Activated T-helper 1 cell treated with anti-CD3 and anti-CD28 coated beads, Interleukin-12 subunit alpha, Interleukin-12 subunit beta, Interleukin-2, Interleukin-4 antibody, amounts not matched to agents 30 ng/mL and 10 ng/mL and 1 ng/mL, durations not matched to agents 14 hours and 24 hours and 36 hours (primary cell): Measurements from ENCODE around the gene TRMT2A. TPM values are rescaled to one million over a fixed set of nuclear protein-coding genes. Genes with fewer than 3 reads are reported as not detected.

Experiments
- DNase-seq: peaks from one replicate; pipeline ENCODE4 v3.0.0; 2021; ENCODE audit warnings: low spot score
- H3K27ac Mint-ChIP-seq: one replicate; pipeline ENCODE4 v1.8.0; 2021; ENCODE audit warnings: mild to moderate bottlenecking, mixed read lengths
- H3K27me3 Mint-ChIP-seq: one replicate; pipeline ENCODE4 v1.8.0; 2022; ENCODE audit warnings: mild to moderate bottlenecking, moderate library complexity, mixed read lengths; ENCODE audit not compliant: insufficient read depth
- H3K36me3 Mint-ChIP-seq: one replicate; pipeline ENCODE4 v1.8.0; 2021; ENCODE audit warnings: low read depth, mixed read lengths
- H3K4me1 Mint-ChIP-seq: one replicate; pipeline ENCODE4 v1.8.0; 2021; ENCODE audit warnings: low read depth, mixed read lengths
- H3K4me3 Mint-ChIP-seq: one replicate; pipeline ENCODE4 v1.8.0; 2021; ENCODE audit warnings: mild to moderate bottlenecking, moderate library complexity, mixed read lengths
- H3K9me3 Mint-ChIP-seq: one replicate; pipeline ENCODE4 v1.8.0; 2021; ENCODE audit warnings: mixed read lengths
- intact Hi-C: fragments of 100-400 bp; cut with micrococcal nuclease; formaldehyde crosslinking; loops from one replicate; pipeline ENCODE4 v1.15.1; 2024
- total RNA-seq: library from RNA; stranded (reverse); gene quantifications from 2 replicates; pipeline ENCODE4 v1.2.3, GENCODE V29; 2022

The TRMT2A gene
- total RNA-seq, 1 donor from 2014 or later = 142 TPM

- no peak for DNase-seq
- H3K27me3 Mint-ChIP-seq = no peaks in the 10 kb centered on the region
- peaks cover 24% of the 10 kb centered on the region for H3K36me3 Mint-ChIP-seq
- intact Hi-C loops = no loop called here
- H3K4me3 Mint-ChIP-seq = no peak overlapping the region
- peaks cover 6% of the 10 kb centered on the region for H3K4me1 Mint-ChIP-seq
- no peak overlapping the region for H3K27ac Mint-ChIP-seq
- H3K9me3 Mint-ChIP-seq = no peaks in the 10 kb centered on the region
Observed at GRCh38 chr22:20127869-20128618, 11.0 kb upstream of the TRMT2A start.

DNA sequence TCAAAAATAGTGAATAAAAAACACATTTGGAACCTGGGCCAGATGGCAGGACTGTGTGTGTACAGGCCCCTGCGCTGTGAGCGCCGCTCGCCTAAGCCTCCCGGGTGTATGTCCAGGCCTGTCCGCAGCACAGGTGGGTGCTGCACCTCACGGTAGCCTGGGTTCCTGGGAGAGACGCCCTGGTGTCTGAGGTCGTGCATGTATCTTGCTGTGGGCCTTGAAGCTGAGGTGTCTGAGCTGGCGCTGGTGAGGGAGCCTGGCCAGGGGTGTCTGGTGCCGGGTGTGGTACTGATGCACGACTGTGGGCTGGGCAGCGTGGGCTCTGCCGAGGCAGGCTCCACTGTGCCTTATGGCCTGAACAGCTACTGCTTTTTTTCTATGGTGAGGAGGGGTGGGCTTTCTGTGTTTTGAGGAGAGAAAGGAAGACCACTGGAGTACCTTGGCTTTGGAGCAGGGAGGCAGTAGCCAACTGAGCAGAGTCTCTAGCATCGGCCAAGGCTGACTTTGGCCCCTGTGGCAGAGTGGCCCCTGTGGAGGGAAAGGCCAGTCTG is 10.4 kb upstream of the TRMT2A start:
- H3K36me3 Mint-ChIP-seq = peaks cover 29% of the 10 kb centered on the region
- no peaks in the 10 kb centered on the region for H3K4me1 Mint-ChIP-seq
- H3K27ac Mint-ChIP-seq = no peak overlapping the region
- H3K9me3 Mint-ChIP-seq = no peaks in the 10 kb centered on the region
- H3K27me3 Mint-ChIP-seq = no peaks in the 10 kb centered on the region
- no peak for DNase-seq
- intact Hi-C loops = no loop called here
- no peak overlapping the region for H3K4me3 Mint-ChIP-seq

DNA sequence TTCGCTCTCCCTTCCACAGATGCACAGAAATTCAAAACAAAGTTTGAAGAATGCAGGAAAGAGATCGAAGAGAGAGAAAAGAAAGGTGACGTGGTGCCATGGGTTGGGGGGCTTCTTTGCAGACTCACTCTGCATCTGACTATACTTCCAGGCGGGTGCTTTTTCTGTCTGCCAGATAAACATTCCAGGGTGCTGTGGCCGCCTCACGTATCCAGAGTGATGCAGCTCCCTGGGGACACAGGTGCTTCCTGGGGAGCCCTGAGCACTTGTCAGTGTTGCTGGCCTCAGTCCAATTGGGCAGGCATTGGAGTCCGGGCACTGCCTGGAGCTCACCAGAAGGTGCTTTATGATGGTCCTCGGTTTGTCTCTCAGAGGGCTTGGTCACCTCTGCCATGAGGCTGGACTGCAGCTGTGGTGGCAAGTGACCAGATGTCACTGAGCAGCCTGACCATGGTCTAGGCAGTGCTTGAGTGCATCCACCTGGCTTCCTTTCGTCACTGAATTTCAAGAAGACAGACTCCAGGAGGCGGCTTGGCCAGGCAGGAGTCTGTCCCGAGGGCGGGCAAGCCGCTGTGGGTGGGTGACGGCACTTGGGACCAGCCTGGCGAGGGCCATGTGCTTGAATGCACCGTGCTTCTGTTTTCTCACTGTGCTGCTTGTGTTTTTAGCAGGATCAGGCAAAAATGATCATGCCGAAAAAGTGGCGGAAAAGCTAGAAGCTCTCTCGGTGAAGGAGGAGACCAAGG is 9.4 kb upstream of the TRMT2A start:
- DNase-seq = no peak
- no peaks in the 10 kb centered on the region for H3K4me1 Mint-ChIP-seq
- H3K27me3 Mint-ChIP-seq = no peaks in the 10 kb centered on the region
- no peak overlapping the region for H3K27ac Mint-ChIP-seq
- H3K4me3 Mint-ChIP-seq = no peak overlapping the region
- intact Hi-C loops = no loop called here
- no peaks in the 10 kb centered on the region for H3K9me3 Mint-ChIP-seq
- H3K36me3 Mint-ChIP-seq = peaks cover 34% of the 10 kb centered on the region

- H3K27ac Mint-ChIP-seq = no peak overlapping the region
- peaks cover 38% of the 10 kb centered on the region for H3K36me3 Mint-ChIP-seq
Observed at GRCh38 chr22:20125201-20126174, 8.5 kb upstream of the TRMT2A start.

GRCh38 chr22:20124083-20124787 is 7.2 kb upstream of the TRMT2A start:
- Mint-ChIP-seq H3K36me3 (peaks cover 48% of the 10 kb centered on the region), H3K9me3 (no peaks in the 10 kb centered on the region), H3K27me3 (no peaks in the 10 kb centered on the region), H3K27ac (no peak overlapping the region), H3K4me3 (no peak overlapping the region), H3K4me1 (peaks cover 8% of the 10 kb centered on the region)
- no peak for DNase-seq
- intact Hi-C loops = no loop called here

More at GRCh38 chr22:20125201-20126174, 8.5 kb upstream of the TRMT2A start:
- DNase-seq = no peak
- H3K9me3 Mint-ChIP-seq = no peaks in the 10 kb centered on the region
- H3K27me3 Mint-ChIP-seq = no peaks in the 10 kb centered on the region
- intact Hi-C loops = no loop called here
- no peak overlapping the region for H3K4me3 Mint-ChIP-seq
- no peaks in the 10 kb centered on the region for H3K4me1 Mint-ChIP-seq

DNA sequence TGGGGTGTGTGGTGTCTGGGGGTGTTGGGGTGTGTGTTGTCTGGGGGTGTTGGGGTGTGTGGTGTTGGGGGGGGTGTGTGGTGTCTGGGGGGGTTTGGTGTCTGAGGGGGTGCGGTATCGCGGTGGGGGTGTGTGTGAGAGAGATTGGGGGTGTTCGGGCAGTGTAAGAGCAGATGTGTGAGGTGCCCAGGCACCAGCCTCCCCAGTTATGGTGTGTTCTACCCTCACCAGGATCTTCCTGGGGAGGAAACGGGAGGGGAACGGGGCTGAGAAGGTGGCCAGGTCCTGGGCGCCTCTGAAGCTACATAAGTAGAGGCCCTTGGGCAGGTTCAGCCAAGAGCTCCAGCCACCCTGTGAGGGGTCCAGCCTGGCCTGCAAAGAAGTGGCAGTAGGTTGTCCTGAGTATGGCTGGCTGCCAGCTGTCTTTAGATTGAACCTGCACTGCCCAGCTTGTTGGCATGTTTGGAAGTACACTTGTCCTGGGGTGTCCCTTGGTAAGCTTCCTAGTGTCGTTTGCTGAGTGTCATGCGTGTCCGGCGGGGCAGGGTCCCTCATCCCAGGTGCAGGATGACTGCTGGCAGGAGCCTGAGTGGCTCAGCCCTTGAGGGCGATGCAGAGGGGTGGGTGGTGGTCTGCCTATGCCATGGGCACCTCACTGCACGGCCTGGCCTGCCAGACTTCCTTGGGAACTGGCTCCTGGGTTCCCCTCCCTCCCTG is 6.5 kb upstream of the TRMT2A start:
- Mint-ChIP-seq H3K4me3 (no peak overlapping the region), H3K27ac (no peak overlapping the region), H3K9me3 (no peaks in the 10 kb centered on the region), H3K27me3 (no peaks in the 10 kb centered on the region), H3K4me1 (peaks cover 15% of the 10 kb centered on the region), H3K36me3 (peaks cover 54% of the 10 kb centered on the region)
- intact Hi-C loops = no loop called here
- no peak for DNase-seq

GRCh38 chr22:20121856-20122415 is 4.9 kb upstream of the TRMT2A start:
- peaks cover 16% of the 10 kb centered on the region for H3K4me1 Mint-ChIP-seq
- intact Hi-C loops = no loop called here
- H3K4me3 Mint-ChIP-seq = peak overlapping the region; percentile 37
- H3K27me3 Mint-ChIP-seq = no peaks in the 10 kb centered on the region
- peaks cover 52% of the 10 kb centered on the region for H3K36me3 Mint-ChIP-seq
- no peak overlapping the region for H3K27ac Mint-ChIP-seq
- no peak for DNase-seq
- H3K9me3 Mint-ChIP-seq = no peaks in the 10 kb centered on the region

GRCh38 chr22:20118300-20119020 is 1.4 kb upstream of the TRMT2A start:
- intact Hi-C loops = loop anchor here (10.0 kb wide), 1 partner anchor 886 kb away; the partner anchor contains the start of gene THAP7
- Mint-ChIP-seq H3K36me3 (peaks cover 50% of the 10 kb centered on the region), H3K9me3 (no peaks in the 10 kb centered on the region), H3K4me3 (peak overlapping the region; percentile 97), H3K27ac (peak overlapping the region; percentile 86), H3K27me3 (peaks cover 3% of the 10 kb centered on the region), H3K4me1 (peaks cover 26% of the 10 kb centered on the region)
- no peak for DNase-seq

GRCh38 chr22:20117633-20118299 is 740 bp upstream of the TRMT2A start:
- Mint-ChIP-seq H3K9me3 (no peaks in the 10 kb centered on the region), H3K4me3 (peak overlapping the region; percentile 97), H3K27ac (peak overlapping the region; percentile 86), H3K27me3 (peaks cover 3% of the 10 kb centered on the region), H3K36me3 (peaks cover 47% of the 10 kb centered on the region), H3K4me1 (peaks cover 26% of the 10 kb centered on the region)
- DNase-seq = peak; percentile 61
- intact Hi-C loops = loop anchor here (1.0 to 10.0 kb wide), 6 partner anchors 14 to 887 kb away; partner anchors contain the start of genes ARVCF, DGCR6L, DGCR8 and THAP7

DNA sequence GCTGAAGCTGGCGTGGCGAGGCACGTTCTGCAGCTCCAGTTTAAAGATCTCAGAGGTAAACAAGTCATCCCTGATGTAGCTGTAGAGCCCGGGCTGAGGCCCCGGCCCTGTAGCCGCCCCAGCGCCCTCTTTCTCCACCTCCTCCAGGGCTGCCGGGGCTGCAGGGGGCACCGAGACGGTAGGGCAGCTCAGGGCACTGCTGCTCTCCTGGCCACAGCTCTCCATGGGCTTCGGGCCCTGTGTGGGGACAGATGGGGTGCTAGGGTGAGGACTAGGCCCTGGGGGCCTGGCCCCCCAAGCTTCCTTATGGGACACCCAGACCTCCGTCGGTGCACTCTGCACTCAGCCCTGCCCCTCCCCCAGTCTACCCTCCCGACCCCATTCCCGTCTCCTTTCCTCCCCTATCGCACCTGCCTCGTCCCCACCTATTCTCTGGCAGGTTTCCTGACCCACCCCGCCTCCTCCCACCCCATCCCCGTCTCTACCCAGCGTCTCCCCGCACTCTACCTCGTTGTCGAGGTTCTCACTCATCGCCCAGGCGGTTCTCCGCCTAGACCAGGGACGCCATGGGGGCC is 563 bp downstream of the TRMT2A start:
- Mint-ChIP-seq H3K9me3 (no peaks in the 10 kb centered on the region), H3K4me1 (peaks cover 37% of the 10 kb centered on the region), H3K27me3 (peaks cover 3% of the 10 kb centered on the region), H3K4me3 (peak overlapping the region; percentile 94), H3K27ac (peak overlapping the region; percentile 96), H3K36me3 (peaks cover 44% of the 10 kb centered on the region)
- intact Hi-C loops = loop anchor here (10.0 kb wide), 1 partner anchor 888 kb away; the partner anchor contains the start of gene THAP7
- no peak for DNase-seq
